Fibroblast of skin of left quadriceps (primary cell): ENCODE results near the gene LAMA3.

Source experiments
- DNase-seq, 2 experiments: peaks; one replicate each; pipeline ENCODE4 v3.0.0-alpha.2; 2013; ENCODE audit warnings: low read depth in 2 of 2

LAMA3 gene

GRCh38 chr18:23668731-23669130, 20.5 kb upstream of the LAMA3 start:
- no peak for DNase-seq

- DNase-seq: no peak
Measured at GRCh38 chr18:23669202-23669766, 20.0 kb upstream of the LAMA3 start.

GRCh38 chr18:23669804-23670405, 19.3 kb upstream of the LAMA3 start:
- no peak for DNase-seq

DNA sequence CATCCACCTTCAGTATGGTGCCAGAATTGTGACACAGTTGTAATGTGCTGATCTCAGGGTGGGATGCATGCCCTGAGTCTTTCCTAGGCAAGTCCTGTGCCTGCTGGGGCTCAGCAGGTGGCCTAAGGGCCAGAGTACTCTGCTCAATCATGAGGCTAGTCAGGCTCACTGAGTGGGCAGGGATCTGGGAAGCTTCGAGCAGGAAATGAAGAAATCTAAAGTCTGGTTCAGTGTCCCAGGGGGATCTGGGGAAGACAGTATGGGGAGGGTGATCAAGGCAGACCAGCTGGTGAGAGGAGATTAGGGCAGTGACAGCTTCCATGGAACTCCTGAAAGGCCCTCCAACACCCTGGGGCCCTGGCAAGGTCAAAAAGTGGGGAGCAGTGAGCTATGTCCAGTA, 17.7 kb upstream of the LAMA3 start:
- no peak for DNase-seq

DNA sequence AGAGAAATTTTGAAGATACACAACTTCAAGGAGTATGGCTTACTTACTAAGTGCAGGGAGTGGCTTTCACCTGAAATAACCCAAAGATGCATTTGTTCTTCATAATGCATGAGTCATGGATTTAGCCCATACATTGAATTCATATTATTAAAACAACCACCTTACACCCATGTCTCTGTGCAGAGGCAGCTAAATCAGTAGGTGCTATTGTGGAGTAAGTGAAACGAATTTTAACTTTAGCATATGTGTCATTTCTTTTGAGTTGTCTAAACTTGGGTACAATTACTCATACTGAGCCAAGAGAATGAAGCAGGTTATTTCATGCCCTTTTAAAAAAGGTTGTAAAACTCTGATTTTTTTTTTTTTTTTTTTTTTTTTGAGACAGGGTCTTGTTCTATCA, 15.5 kb upstream of the LAMA3 start:
- DNase-seq: no peak

DNA sequence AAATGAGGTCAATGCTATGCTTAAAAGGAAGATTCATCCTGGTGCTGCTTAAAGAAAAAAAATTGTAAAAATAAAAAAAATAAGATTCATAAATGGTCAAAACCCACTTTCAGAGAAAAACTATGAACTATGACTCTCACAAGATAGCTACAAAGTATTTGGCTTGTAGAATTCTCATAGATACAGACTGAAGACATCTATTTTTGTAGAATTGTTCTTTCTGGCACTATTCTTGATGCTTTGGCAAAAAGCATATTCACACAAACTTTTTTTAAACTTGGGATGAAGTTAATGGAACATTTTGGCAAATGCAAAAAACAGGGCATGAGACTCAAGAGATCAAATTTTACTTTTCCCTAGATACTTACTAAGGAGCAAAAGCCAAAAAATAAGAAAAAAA, 14.0 kb upstream of the LAMA3 start:
- DNase-seq: no peak

GRCh38 chr18:23675896-23676295, 13.4 kb upstream of the LAMA3 start:
- no peak for DNase-seq

GRCh38 chr18:23682045-23682444, 7.2 kb upstream of the LAMA3 start:
- no peak for DNase-seq

DNA sequence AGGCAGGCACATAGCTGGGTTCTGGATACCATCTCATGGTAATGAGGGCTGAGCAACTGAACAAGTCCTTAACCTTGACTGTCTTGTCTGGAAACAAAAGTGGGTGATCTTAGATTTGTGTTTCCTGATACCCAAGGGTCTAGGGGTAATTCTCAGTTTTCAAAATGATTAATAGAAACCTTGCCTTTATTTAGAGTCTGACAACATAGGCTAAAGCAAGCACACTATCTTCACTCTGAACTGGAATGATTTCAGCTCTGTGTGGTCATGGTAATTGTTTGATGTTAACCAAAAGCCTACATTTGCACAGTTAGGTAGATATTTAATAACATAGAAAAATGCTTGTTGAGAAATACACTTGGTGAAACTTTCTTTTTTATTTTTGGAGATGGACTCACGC, 6.8 kb upstream of the LAMA3 start:
- DNase-seq: no peak

- DNase-seq: no peak
Measured at GRCh38 chr18:23683155-23683554, 6.1 kb upstream of the LAMA3 start.

DNA sequence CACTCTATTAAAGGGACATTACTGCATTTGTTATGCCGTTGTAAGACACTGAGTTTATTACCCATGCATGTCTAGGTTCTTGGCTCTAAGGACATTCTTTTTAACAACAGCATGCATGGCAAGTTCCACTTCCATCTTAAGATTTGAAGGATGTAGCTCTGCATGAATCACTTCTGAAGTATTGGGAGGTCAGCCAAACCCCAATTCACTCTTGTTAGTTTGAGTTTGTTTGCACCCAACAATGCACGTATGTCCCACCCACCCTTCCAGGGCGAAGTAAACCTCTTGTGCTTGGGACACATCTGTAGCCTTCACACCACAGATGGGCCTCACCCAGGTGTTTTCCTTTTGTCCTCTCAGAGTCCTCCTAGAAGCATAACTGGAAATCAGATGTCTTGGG, 5.6 kb upstream of the LAMA3 start:
- DNase-seq: no peak

- no peak for DNase-seq
Measured at GRCh38 chr18:23684515-23685197, 4.6 kb upstream of the LAMA3 start.

- DNase-seq: no peak
Measured at GRCh38 chr18:23688528-23688927, 725 bp upstream of the LAMA3 start.

- DNase-seq: no peak
Measured at GRCh38 chr18:23689616-23690504, 607 bp downstream of the LAMA3 start.

DNA sequence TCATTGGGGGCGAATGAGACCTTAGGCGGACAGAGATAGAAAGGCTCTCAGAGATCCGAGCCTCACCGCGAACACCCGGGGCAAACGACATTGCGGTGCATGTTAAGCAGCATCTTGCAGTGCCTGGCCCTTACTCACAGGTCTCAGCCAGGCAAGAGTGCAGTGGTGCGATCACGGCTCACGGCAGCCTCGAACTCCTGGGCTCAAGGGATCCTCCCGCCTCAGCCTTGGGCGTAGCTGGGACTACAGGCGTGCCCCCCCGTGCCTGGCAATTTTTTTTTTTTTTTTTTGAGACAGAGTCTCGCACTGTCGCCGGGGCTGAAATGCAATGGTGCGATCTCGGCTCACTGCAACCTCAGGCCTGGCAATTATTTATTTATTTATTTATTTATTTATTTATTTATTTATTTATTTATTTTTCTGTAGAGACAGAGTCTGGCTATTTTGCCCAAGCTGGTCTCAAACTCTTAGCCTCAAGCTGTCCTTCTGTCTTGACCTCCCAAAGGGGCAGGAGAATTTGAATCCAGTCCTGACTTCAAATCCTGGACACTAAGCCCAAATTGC, 1.3 kb downstream of the LAMA3 start:
- DNase-seq: no peak

DNA sequence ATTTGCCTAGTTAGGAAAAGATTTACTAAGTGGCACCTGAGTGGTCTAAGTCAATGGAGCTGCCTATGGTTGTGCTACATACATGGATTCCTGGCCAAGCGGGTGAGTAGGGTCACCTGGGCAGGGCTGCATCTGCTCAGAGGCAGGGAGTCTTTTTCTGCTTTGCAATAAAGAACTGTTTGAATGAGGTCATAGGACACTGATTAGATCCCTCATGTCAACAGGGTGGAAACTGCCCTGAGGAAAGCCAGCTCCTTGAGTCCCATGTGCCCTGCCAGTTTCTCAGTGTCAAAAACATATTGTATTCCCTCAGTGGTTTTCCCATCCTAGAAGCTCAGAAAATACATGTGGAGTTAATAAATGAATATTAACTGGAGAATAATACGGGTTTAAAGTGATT, 4.6 kb downstream of the LAMA3 start:
- DNase-seq: no peak

DNA sequence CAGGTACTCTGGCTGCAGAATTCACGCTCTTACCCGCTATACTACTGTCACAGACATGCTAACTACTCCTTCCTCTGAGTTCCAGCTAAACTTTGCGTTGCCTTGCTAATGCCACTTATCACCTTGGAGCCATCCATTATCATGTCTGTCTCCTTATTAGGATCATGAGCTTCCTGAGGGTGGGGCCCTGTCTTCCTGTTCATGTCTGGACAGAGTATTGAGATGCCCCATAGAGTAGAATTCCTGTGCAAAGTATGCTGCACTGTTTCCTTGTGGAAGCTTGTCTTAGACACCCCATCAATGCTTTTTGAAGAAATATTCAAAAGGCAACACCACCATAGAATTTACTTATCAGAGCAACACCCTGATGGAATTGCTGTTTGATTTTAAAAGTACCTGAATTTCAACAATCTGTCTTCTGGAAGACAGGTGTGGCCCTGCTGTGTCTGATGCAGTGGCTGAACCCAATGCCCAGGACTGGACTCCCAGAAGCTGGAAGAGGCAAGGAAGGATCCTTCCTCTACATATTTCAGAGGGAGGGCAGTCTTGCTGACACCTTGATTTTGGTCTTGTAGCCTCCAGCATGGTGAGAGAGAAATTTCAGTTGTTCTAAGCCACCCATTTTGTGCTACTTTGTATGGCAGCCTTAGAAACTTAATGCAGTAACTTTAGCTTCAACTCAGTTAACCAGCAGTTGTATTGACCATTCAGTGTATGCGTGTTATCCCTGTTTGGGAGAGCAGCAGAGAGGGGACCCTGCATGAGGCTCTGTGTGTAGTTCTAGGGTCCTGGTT, 5.6 kb downstream of the LAMA3 start:
- no peak for DNase-seq

DNA sequence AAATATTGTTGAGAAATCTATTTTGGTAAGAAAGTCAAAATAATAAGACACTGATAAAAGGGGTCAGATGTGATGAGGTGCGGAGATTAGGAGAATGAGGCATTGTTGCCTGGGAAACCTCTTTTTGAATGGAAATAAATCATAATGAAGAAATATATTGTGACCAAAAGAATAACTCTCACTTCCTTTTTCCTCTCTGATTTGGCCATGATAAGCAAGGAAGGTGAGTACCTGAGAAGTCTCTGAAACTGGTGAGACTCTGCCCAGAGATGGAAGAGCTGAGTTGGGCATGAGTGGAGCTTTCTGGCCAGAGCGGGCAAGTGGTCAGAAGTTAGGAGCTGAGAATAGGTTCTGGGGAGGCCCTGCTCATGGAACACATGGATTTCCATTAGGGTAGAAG, 11.8 kb downstream of the LAMA3 start:
- DNase-seq: no peak

GRCh38 chr18:23701544-23702064, 12.4 kb downstream of the LAMA3 start:
- no peak for DNase-seq

DNA sequence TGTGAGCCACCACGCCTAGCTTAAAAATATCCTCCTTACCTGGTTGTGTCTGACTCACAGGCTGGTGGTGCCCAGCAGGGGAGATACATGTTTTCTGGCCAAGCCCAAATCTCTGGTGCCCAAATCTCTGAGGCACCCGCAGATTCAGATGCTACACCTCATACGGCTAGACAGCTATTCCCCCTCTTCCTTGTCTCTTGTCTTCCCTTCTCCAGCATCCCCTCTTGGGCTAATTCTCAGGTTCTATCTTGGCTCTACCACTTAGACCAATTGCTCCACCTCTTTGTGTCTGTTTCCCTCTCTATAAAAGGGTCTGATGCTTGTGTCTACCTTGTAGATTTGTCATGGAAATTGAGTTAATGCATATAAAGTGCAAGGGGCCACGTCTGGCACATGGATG, 13.4 kb downstream of the LAMA3 start:
- DNase-seq: no peak
